ENCODE results near the gene LRP2BP. TPM values are rescaled to one million over a fixed set of nuclear protein-coding genes. Genes with fewer than 3 reads are reported as not detected.

LRP2BP gene
- 1 to 10 TPM; 1.5 to 6.1 (median 2.3) TPM for total RNA-seq
- polyA plus RNA-seq = 1 to 10 TPM; 1.0 to 2.4 TPM
- long read RNA-seq, donor 1, partial matches to known transcripts = 0 of 8 reads
- long read RNA-seq, donor 1, other reads (novel, unspliced or antisense) = 8 of 8 reads
- long read RNA-seq, donor 2, partial matches to known transcripts = 0 of 7 reads
- long read RNA-seq, donor 2, other reads (novel, unspliced or antisense) = 7 of 7 reads
- long read RNA-seq, donor 3, partial matches to known transcripts = 3 of 16 reads
- long read RNA-seq, donor 3, other reads (novel, unspliced or antisense) = 12 of 16 reads

- TF ChIP-seq CTCF (IDR thresholded peaks at IDR 0.05) = no peak
- ATAC-seq = no peak
- peaks cover 7 to 47% (median 40%) of the 10 kb centered on the region in 9 donors for H3K4me1 ChIP-seq
- intact Hi-C loops (cut with DNase I) = loop anchor here in 8 of 10 donors (5.0 to 10.0 kb wide), 7 partner anchors 77 to 209 kb away; partner anchors contain the start of genes CFAP97 (in 3 of the 8), CCDC110 (in 1 of the 8) and SNX25 (in 1 of the 8)
- 17 to 22% methylated on average over 12 of the region's 12 CpGs for WGBS, 2 donors
- peak within 1 kb of the TSS; percentile 58 to 83 (median 73) for H3K4me3 ChIP-seq
- peak within 1 kb of the TSS; percentile 98 to 100 (median 99) for H3K27ac ChIP-seq
- H3K27me3 ChIP-seq = no peaks in the 10 kb centered on the region
- H3K9me3 ChIP-seq = no peaks in the 10 kb centered on the region
- H3K36me3 ChIP-seq = peaks cover 0 to 27% (median 6%) of the 10 kb centered on the region in 9 donors
- DNase-seq = no peak
Measured at GRCh38 chr4:185395238-185395955, at the start of gene LRP2BP. Gene LRP2BP (minus strand): TSS chr4:185395924. CDS start chr4:185378186, 17,738 bp downstream.

GRCh38 chr4:185445209-185445608 lies 49.5 kb upstream of the LRP2BP start:
- Histone ChIP-seq H3K9me3 (no peaks in the 10 kb centered on the region), H3K4me3 (no peak overlapping the region), H3K36me3 (no peaks in the 10 kb centered on the region), H3K27ac (no peak overlapping the region), H3K4me1 (no peaks in the 10 kb centered on the region), H3K27me3 (no peaks in the 10 kb centered on the region)
- TF ChIP-seq CTCF (IDR thresholded peaks at IDR 0.05) = no peak
- ATAC-seq = no peak
- 95 to 97% methylated on average over 2 of the region's 2 CpGs for WGBS, 2 donors
- DNase-seq = no peak
- intact Hi-C loops (cut with DNase I) = no loop called here

GRCh38 chr4:185441479-185441878 lies 45.8 kb upstream of the LRP2BP start:
- Histone ChIP-seq H3K27ac (no peak overlapping the region), H3K4me3 (no peak overlapping the region), H3K9me3 (no peaks in the 10 kb centered on the region), H3K4me1 (no peaks in the 10 kb centered on the region), H3K27me3 (no peaks in the 10 kb centered on the region), H3K36me3 (no peaks in the 10 kb centered on the region)
- ATAC-seq (no peak), DNase-seq (no peak)
- no peak for TF ChIP-seq CTCF (IDR thresholded peaks at IDR 0.05)
- intact Hi-C loops (cut with DNase I) = no loop called here
- 92 to 94% methylated on average over 2 of the region's 2 CpGs for WGBS, 2 donors

GRCh38 chr4:185437809-185438208 lies 42.1 kb upstream of the LRP2BP start:
- H3K9me3 ChIP-seq = no peaks in the 10 kb centered on the region
- peaks cover 0 to 4% (median 0%) of the 10 kb centered on the region in 7 donors for H3K27me3 ChIP-seq
- no peak for ATAC-seq
- no peak for TF ChIP-seq CTCF (IDR thresholded peaks at IDR 0.05)
- H3K27ac ChIP-seq = no peak overlapping the region
- intact Hi-C loops (cut with DNase I) = no loop called here
- no peak overlapping the region for H3K4me3 ChIP-seq
- no peaks in the 10 kb centered on the region for H3K4me1 ChIP-seq
- H3K36me3 ChIP-seq = no peaks in the 10 kb centered on the region
- no peak for DNase-seq
